Jurkat, Clone E6-1 (cell line): ENCODE results near the gene NME1.

Experiments used
- DNase-seq: peaks from one replicate; pipeline ENCODE4 v3.0.0-alpha.2; 2011; ENCODE audit warnings: low read depth, low spot score
- H3K4me3 ChIP-seq: 2 replicates; pipeline ENCODE4 v1.5.1; 2011; ENCODE audit warnings: mild to moderate bottlenecking, low read length, control low read depth, moderate library complexity

The NME1 gene

DNA sequence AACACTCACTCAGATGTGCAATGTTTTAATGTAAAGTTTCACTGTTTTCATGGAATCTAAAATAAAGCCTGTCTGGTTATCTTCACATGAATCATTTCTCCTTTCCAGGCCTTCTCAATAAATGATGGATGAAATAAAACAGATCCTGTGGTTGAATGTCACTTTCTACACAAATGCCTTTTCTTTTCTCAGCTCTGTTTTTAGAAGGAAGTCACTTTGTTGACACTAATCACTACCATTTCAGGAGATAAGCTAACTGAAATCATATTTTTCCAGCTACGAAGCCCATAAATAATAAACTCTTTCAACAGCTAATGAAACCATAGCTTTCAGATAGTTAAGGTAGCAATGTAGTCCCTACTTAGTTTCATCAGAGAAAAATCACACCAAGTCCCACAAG is 30.8 kb downstream of the NME1 start:
- H3K4me3 ChIP-seq = no peak overlapping the region
- no peak for DNase-seq

DNA sequence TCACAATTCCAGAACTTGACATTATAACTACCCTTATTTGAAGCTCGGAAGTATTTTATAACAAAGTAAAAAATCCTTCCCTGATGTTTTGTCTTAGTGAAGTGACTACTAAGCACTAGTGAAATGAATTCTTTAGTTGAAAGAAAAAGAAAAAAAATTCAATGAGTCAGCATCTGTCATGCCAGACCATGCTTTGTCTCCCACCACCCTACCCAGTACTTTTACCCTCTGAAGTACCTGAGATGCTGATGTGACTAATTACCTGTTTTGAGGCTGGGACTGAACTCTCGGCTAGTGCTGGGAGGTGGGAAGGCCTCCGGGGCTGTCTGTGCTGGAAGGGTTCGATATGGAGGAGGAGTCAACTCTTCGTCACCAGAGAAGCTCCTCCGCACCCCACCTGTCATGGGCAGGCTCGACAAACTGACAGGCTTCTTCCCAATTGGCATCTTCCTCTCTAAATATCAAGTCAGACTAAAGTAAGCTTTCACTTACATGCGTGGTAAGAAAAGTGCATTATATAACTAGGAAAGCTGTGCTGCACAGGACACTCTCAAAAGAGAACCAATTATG is 32.5 kb downstream of the NME1 start:
- DNase-seq = no peak
- H3K4me3 ChIP-seq = no peak overlapping the region

DNA sequence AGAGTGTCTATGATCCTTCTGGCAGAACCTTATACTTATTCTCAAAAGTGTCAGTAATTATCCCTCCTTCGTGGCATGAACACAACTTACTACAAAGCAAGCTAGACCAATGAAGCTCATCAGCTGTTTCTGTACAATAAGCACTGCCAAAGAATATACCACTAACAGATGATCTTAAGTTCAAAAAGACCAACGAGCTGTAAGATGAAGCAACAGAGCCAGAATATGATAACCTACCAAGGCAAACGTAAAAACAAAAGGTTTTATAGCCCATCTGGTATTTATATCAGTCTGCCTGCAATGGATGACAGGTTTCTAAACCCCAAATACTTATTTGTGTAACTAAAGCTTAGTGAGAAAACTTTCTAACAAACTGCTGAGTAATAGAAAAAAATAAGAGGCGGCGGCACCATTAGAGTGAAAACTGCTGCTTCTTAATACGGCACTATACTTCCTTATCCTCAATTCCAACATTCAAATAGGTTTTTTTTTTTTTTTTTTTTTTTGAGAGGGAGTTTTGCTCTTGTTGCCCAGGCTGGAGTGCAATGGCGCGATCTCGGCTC is 35.0 kb downstream of the NME1 start:
- H3K4me3 ChIP-seq = no peak overlapping the region
- DNase-seq = no peak

- no peak overlapping the region for H3K4me3 ChIP-seq
- no peak for DNase-seq
Measured at GRCh38 chr17:51189162-51189561, 35.8 kb downstream of the NME1 start.

DNA sequence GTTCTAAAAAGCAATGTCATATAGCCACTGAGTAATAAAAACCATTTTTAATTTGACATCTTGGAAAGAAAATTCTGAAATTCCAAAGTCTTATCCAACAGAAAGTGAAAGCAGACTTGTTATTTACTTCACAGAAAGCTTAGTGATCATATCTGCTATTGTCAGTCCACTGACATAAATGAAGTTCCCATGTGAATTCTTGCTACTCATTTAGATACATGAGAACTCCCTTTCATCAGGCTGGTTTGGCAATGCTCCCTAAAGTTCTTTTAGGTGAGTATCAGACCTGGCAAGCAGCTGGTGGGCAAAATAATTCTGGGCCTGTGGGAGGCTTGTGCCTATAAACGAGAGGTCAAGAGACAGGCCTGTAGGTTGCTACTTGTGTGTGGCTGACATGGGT is 36.3 kb downstream of the NME1 start:
- H3K4me3 ChIP-seq = no peak overlapping the region
- DNase-seq = no peak

DNA sequence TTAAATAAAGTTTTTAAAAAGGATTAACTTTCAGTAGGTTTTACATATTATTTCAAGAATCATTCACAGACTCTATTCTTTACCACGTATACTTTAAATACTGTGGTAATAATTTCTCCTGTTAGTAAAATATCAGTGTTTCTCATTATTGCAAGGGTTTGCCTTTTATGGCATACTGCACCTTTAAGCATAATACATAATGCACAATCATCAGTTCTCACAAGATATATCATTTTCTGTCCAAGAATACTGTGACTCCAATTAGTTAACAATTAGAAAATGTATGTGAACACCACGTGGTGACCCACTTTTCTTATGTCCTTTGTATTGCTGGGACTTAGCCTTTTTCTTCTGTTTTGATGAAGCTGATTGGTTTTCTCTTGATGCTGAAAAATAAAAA is 38.5 kb downstream of the NME1 start:
- no peak overlapping the region for H3K4me3 ChIP-seq
- no peak for DNase-seq

DNA sequence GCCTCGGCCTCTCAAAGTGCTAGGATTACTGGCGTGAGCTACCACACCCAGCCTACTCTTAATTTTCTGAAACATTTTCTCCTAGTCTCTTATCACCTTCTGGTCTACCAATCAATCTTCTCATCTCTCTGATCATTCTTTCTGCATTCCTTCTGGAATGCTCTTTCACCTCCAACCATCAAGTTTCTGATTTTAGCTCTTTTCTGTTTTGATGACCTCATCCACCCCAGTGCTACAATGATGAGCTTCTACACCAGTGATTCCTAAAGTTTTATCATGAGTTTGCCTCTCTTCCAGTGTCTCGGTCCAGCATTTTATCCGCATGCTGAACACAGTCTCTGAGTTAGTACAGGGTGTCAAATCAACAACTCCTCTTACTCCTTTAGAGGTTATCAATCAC is 44.4 kb downstream of the NME1 start:
- no peak overlapping the region for H3K4me3 ChIP-seq

GRCh38 chr17:51200295-51200694 is 46.9 kb downstream of the NME1 start:
- H3K4me3 ChIP-seq = no peak overlapping the region
- peak; percentile 62 for DNase-seq

More for the DNA sequence above, 44.4 kb downstream of the NME1 start:
- DNase-seq = no peak

GRCh38 chr17:51200846-51201245 is 47.5 kb downstream of the NME1 start:
- no peak overlapping the region for H3K4me3 ChIP-seq
- no peak for DNase-seq

DNA sequence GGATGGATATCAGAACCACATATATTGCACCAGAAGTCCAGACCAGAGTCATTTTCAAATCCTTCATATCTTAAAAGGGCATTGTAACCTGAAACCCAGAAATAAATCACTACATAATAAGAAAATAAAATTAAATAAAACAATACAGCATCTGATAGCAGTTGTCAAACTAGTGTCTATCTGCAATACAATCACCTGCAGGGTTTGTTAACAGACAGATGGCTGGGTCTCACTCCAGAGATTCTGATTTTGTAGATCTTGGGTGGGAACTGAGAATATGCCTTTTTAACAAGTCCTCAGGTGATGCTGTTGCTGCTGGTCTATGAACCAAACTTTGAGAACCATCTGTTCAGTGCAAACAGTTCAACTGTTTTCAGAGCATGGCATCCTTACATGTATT is 50.5 kb downstream of the NME1 start:
- no peak for DNase-seq
- no peak overlapping the region for H3K4me3 ChIP-seq
